HG02970 (cell line): Measurements from ENCODE around the gene EBF3.

Source experiments
- ATAC-seq: cut with Tn5 transposase; IDR thresholded peaks from one replicate; pipeline ENCODE4 v1.9.1; 2021; ENCODE audit warnings: mild to moderate bottlenecking, moderate library complexity, moderate number of reproducible peaks; ENCODE audit not compliant: unreplicated experiment, low FRiP score

The EBF3 gene

GRCh38 chr10:129959544-129960480, 4.3 kb downstream of the EBF3 start:
- no peak for ATAC-seq

- no peak for ATAC-seq
These were observed 5.2 kb downstream of the EBF3 start for GRCh38 chr10:129958629-129959543.

- no peak for ATAC-seq
These were observed 5.9 kb downstream of the EBF3 start for GRCh38 chr10:129958148-129958628.

GRCh38 chr10:129956876-129957673, 7.0 kb downstream of the EBF3 start:
- no peak for ATAC-seq

- ATAC-seq: no peak
These were observed 7.8 kb downstream of the EBF3 start for GRCh38 chr10:129956286-129956670.

- no peak for ATAC-seq
These were observed 8.3 kb downstream of the EBF3 start for GRCh38 chr10:129955601-129956285.

GRCh38 chr10:129954492-129955315, 9.4 kb downstream of the EBF3 start:
- no peak for ATAC-seq

- ATAC-seq: no peak
These were observed 10.7 kb downstream of the EBF3 start for GRCh38 chr10:129953119-129954051.

GRCh38 chr10:129952378-129953118, 11.5 kb downstream of the EBF3 start:
- no peak for ATAC-seq

- ATAC-seq: no peak
These were observed 12.2 kb downstream of the EBF3 start for GRCh38 chr10:129951970-129952265.

- ATAC-seq: no peak
These were observed 12.7 kb downstream of the EBF3 start for GRCh38 chr10:129951101-129951969.

GRCh38 chr10:129950676-129951075, 13.4 kb downstream of the EBF3 start:
- ATAC-seq: no peak

GRCh38 chr10:129949891-129950291, 14.2 kb downstream of the EBF3 start:
- ATAC-seq: no peak

- no peak for ATAC-seq
These were observed 14.7 kb downstream of the EBF3 start for GRCh38 chr10:129949411-129949810.

GRCh38 chr10:129946859-129947258, 17.2 kb downstream of the EBF3 start:
- no peak for ATAC-seq
